Motor neuron (in vitro differentiated cells): Measurements from ENCODE around the gene GPR31. TPM values are rescaled to one million over a fixed set of nuclear protein-coding genes. Genes with fewer than 3 reads are reported as not detected.

Experiments
- ATAC-seq, 8 experiments: fragments of 200-7000 bp; cut with Tn5 transposase; replicated peaks in 6 of 8; 2 replicates each; pipeline ENCODE4 v1.8.0; 2021; ENCODE audit warnings: mild to moderate bottlenecking in 8 of 8, moderate library complexity in 8 of 8
- H3K27ac ChIP-seq, 2 donors: fragments of 250-450 bp; sonication (Bioruptor Pico); 2 replicates each; pipeline ENCODE4 v1.9.0; 2021; ENCODE audit warnings: antibody characterized with exemption in 2 of 2, mild to moderate bottlenecking in 2 of 2, moderate library complexity in 1 of 2
- H3K4me1 ChIP-seq, 2 donors: fragments of 250-450 bp; sonication (Bioruptor Pico); replicated peaks in 1 of 2; 2 replicates each; pipeline ENCODE4 v1.6.1; 2021; ENCODE audit warnings: antibody characterized with exemption in 2 of 2, mild to moderate bottlenecking in 2 of 2, moderate library complexity in 1 of 2
- H3K4me3 ChIP-seq, 5 donors: fragments of 250-450 bp; sonication (Bioruptor Pico); 2 replicates each; pipeline ENCODE4 v1.9.0; 2021; ENCODE audit warnings: antibody characterized with exemption in 5 of 5, mild to moderate bottlenecking in 5 of 5, moderate library complexity in 4 of 5
- WGBS, 10 experiments: fragments of 450-650 bp; shearing (Covaris generic); methylation state at CpG; one replicate each; pipeline ENCODE4 v1.0.0; 2022; 5-methylcytosine and 5-hydroxymethylcytosine counted together
- in situ Hi-C, 9 experiments: fragments of 400-800 bp; cut with MboI; loops; one replicate each; pipeline ENCODE4 v1.15.0; 2021; ENCODE audit warnings: low sequenced_read_pairs in 9 of 9, low pct_unique_long_range_greater_than_20kb in 2 of 9; ENCODE audit not compliant: unreplicated experiment in 9 of 9
- total RNA-seq, 8 experiments: library from RNA; unstranded; fragments of 300-600 nt; gene quantifications; 2 replicates each; pipeline versions ENCODE4 v1.2.3 to v1.2.4, GENCODE V29; 2022

GPR31 gene
- total RNA-seq, 8 experiments from 2014 or later = 0.18 to 0.28 (median 0.25) TPM; not detected in 5

GRCh38 chr6:167162591-167162990 lies 4.8 kb upstream of the GPR31 start:
- ATAC-seq = no peak
- WGBS, 10 experiments = 40 to 100% (median 89%) methylated on average over 1 to 11 of the region's 12 CpGs; no CpG with 5 or more reads in 2 of the 10 experiments
- Histone ChIP-seq H3K27ac (no peak overlapping the region), H3K4me3 (no peak overlapping the region), H3K4me1 (peaks cover 7 to 14% of the 10 kb centered on the region in 2 donors)
- in situ Hi-C loops = no loop called here

GRCh38 chr6:167161851-167162467 lies 4.2 kb upstream of the GPR31 start:
- in situ Hi-C loops = no loop called here

GRCh38 chr6:167157414-167157813 lies 366 bp downstream of the GPR31 start:
- WGBS, 10 experiments = 80 to 100% (median 94%) methylated on average over 1 to 12 of the region's 19 CpGs; no CpG with 5 or more reads in 5 of the 10 experiments
- in situ Hi-C loops = no loop called here

More at GRCh38 chr6:167161851-167162467, 4.2 kb upstream of the GPR31 start:
- Histone ChIP-seq H3K4me3 (no peak overlapping the region), H3K27ac (no peak overlapping the region), H3K4me1 (peaks cover 7 to 14% of the 10 kb centered on the region in 2 donors)
- ATAC-seq = peak in 3 of 8 experiments; percentile 88 to 98 (median 96)
- 27 to 100% (median 75%) methylated on average over 1 to 5 of the region's 5 CpGs; no CpG with 5 or more reads in 2 of the 10 experiments for WGBS, 10 experiments

GRCh38 chr6:167154895-167155294 lies 2.9 kb downstream of the GPR31 start:
- ATAC-seq = no peak
- WGBS, 10 experiments = 0 to 89% (median 60%) methylated on average over 1 to 2 of the region's 2 CpGs; no CpG with 5 or more reads in 2 of the 10 experiments
- Histone ChIP-seq H3K4me3 (no peak overlapping the region), H3K4me1 (no peaks in the 10 kb centered on the region), H3K27ac (no peak overlapping the region)
- in situ Hi-C loops = no loop called here

More at GRCh38 chr6:167157414-167157813, 366 bp downstream of the GPR31 start:
- Histone ChIP-seq H3K4me3 (no peak overlapping the region), H3K27ac (no peak overlapping the region), H3K4me1 (no peaks in the 10 kb centered on the region)
- ATAC-seq = no peak

GRCh38 chr6:167154291-167154690 lies 3.5 kb downstream of the GPR31 start:
- Histone ChIP-seq H3K4me1 (no peaks in the 10 kb centered on the region), H3K4me3 (no peak overlapping the region), H3K27ac (no peak overlapping the region)
- ATAC-seq = no peak
- in situ Hi-C loops = no loop called here
- WGBS, 10 experiments = 35 to 100% (median 68%) methylated on average over 1 to 5 of the region's 9 CpGs; no CpG with 5 or more reads in 3 of the 10 experiments

- 12 to 88% (median 48%) methylated on average over 3 to 13 of the region's 13 CpGs; no CpG with 5 or more reads in 2 of the 10 experiments for WGBS, 10 experiments
- in situ Hi-C loops = no loop called here
- ATAC-seq = peak in 3 of 8 experiments; percentile 20 to 42 (median 30)
- no peaks in the 10 kb centered on the region for H3K4me1 ChIP-seq
- H3K27ac ChIP-seq = no peak overlapping the region
- no peak overlapping the region for H3K4me3 ChIP-seq
These were observed 4.2 kb downstream of the GPR31 start for GRCh38 chr6:167153521-167153959.

- no peak overlapping the region for H3K4me3 ChIP-seq
- peak in 1 of 8 experiments; percentile 3 for ATAC-seq
- no peak overlapping the region for H3K27ac ChIP-seq
- 47 to 100% (median 93%) methylated on average over 1 to 8 of the region's 9 CpGs; no CpG with 5 or more reads in 2 of the 10 experiments for WGBS, 10 experiments
- in situ Hi-C loops = no loop called here
- no peaks in the 10 kb centered on the region for H3K4me1 ChIP-seq
These were observed 4.9 kb downstream of the GPR31 start for GRCh38 chr6:167152862-167153261.

GRCh38 chr6:167151648-167152047 lies 6.1 kb downstream of the GPR31 start:
- 17 to 100% (median 89%) methylated on average over 1 to 7 of the region's 7 CpGs; no CpG with 5 or more reads in 1 of the 10 experiments for WGBS, 10 experiments
- Histone ChIP-seq H3K4me1 (peaks cover 5 to 7% of the 10 kb centered on the region in 2 donors), H3K4me3 (no peak overlapping the region), H3K27ac (no peak overlapping the region)
- ATAC-seq = no peak
- in situ Hi-C loops = no loop called here

- H3K4me1 ChIP-seq = peaks cover 7 to 8% of the 10 kb centered on the region in 2 donors
- H3K4me3 ChIP-seq = no peak overlapping the region
- in situ Hi-C loops = no loop called here
- peak in 3 of 8 experiments; percentile 41 to 87 (median 83) for ATAC-seq
- no peak overlapping the region for H3K27ac ChIP-seq
- WGBS, 10 experiments = 20 to 100% (median 86%) methylated on average over 2 to 6 of the region's 6 CpGs; no CpG with 5 or more reads in 2 of the 10 experiments
These were observed 6.7 kb downstream of the GPR31 start for GRCh38 chr6:167150941-167151549.

- 33 to 100% (median 84%) methylated on average over 1 to 5 of the region's 5 CpGs; no CpG with 5 or more reads in 1 of the 10 experiments for WGBS, 10 experiments
- no peak for ATAC-seq
- in situ Hi-C loops = loop anchor here in 4 of 9 experiments (25.0 kb wide), 2 partner anchors 362 to 387 kb away; no protein-coding TSS in a partner anchor
- H3K4me1 ChIP-seq = peaks cover 7 to 8% of the 10 kb centered on the region in 2 donors
- no peak overlapping the region for H3K27ac ChIP-seq
- no peak overlapping the region for H3K4me3 ChIP-seq
These were observed 8.8 kb downstream of the GPR31 start for GRCh38 chr6:167148997-167149396.

GRCh38 chr6:167148021-167148420 lies 9.8 kb downstream of the GPR31 start:
- Histone ChIP-seq H3K4me3 (no peak overlapping the region), H3K4me1 (peaks cover 7 to 8% of the 10 kb centered on the region in 2 donors), H3K27ac (no peak overlapping the region)
- in situ Hi-C loops = loop anchor here in 4 of 9 experiments (25.0 kb wide), 2 partner anchors 361 to 386 kb away; no protein-coding TSS in a partner anchor
- no peak for ATAC-seq

GRCh38 chr6:167146977-167147376 lies 10.8 kb downstream of the GPR31 start:
- H3K27ac ChIP-seq = no peak overlapping the region
- 6 to 67% (median 25%) methylated on average over 2 to 14 of the region's 16 CpGs; no CpG with 5 or more reads in 4 of the 10 experiments for WGBS, 10 experiments
- in situ Hi-C loops = loop anchor here in 4 of 9 experiments (25.0 kb wide), 2 partner anchors 360 to 385 kb away; no protein-coding TSS in a partner anchor
- peak in 4 of 8 experiments; percentile 35 to 83 (median 42) for ATAC-seq
- peaks cover 7 to 8% of the 10 kb centered on the region in 2 donors for H3K4me1 ChIP-seq
- H3K4me3 ChIP-seq = no peak overlapping the region

GRCh38 chr6:167146135-167146534 lies 11.6 kb downstream of the GPR31 start:
- in situ Hi-C loops = loop anchor here in 4 of 9 experiments (25.0 kb wide), 2 partner anchors 359 to 384 kb away; no protein-coding TSS in a partner anchor
- H3K4me1 ChIP-seq = peaks cover 8 to 10% of the 10 kb centered on the region in 2 donors
- no peak overlapping the region for H3K27ac ChIP-seq
- H3K4me3 ChIP-seq = no peak overlapping the region
- 0 to 96% (median 62%) methylated on average over 1 to 15 of the region's 15 CpGs; no CpG with 5 or more reads in 2 of the 10 experiments for WGBS, 10 experiments
- peak in 2 of 8 experiments; percentile 22 to 28 for ATAC-seq
